ENCODE data around the gene OXLD1. TPM values are rescaled to one million over a fixed set of nuclear protein-coding genes. Genes with fewer than 3 reads are reported as not detected.

Gene OXLD1
- polyA plus RNA-seq, 1 donor = 12.0 TPM

Other genes with a start within 250 kb of the OXLD1 start
- gene ACTG1, start 153.8 kb downstream of the OXLD1 start, polyA plus RNA-seq (ENCODE audit: insufficient read length) = 1,339 TPM
- 2.8 TPM for gene FSCN2, start 138.2 kb downstream of the OXLD1 start, polyA plus RNA-seq (ENCODE audit: insufficient read length)
- 22.3 TPM for gene FAAP100, start 114.3 kb downstream of the OXLD1 start, polyA plus RNA-seq (ENCODE audit: insufficient read length)
- 55.0 TPM for gene NPLOC4, start 29.5 kb downstream of the OXLD1 start, polyA plus RNA-seq (ENCODE audit: insufficient read length)
- gene TSPAN10, start 29.4 kb downstream of the OXLD1 start, polyA plus RNA-seq (ENCODE audit: insufficient read length) = 0.96 TPM
- 4.0 TPM for gene PDE6G, start 10.1 kb downstream of the OXLD1 start, polyA plus RNA-seq (ENCODE audit: insufficient read length)
- gene CCDC137, start 132 bp upstream of the OXLD1 start, polyA plus RNA-seq (ENCODE audit: insufficient read length) = 16.8 TPM
- gene ARL16, start 17.2 kb upstream of the OXLD1 start, polyA plus RNA-seq (ENCODE audit: insufficient read length) = 24.4 TPM
- gene HGS, start 17.4 kb upstream of the OXLD1 start, polyA plus RNA-seq (ENCODE audit: insufficient read length) = 59.1 TPM
- gene MRPL12, start 36.8 kb upstream of the OXLD1 start, polyA plus RNA-seq (ENCODE audit: insufficient read length) = 55.2 TPM
- gene SLC25A10, start 45.7 kb upstream of the OXLD1 start, polyA plus RNA-seq (ENCODE audit: insufficient read length) = 5.3 TPM
- not detected for gene GCGR, start 137.5 kb upstream of the OXLD1 start, polyA plus RNA-seq (ENCODE audit: insufficient read length)
- 135 TPM for gene MCRIP1, start 166.7 kb upstream of the OXLD1 start, polyA plus RNA-seq (ENCODE audit: insufficient read length)
- gene PPP1R27, start 168.4 kb upstream of the OXLD1 start, polyA plus RNA-seq (ENCODE audit: insufficient read length) = 52.6 TPM
- gene P4HB, start 193.9 kb upstream of the OXLD1 start, polyA plus RNA-seq (ENCODE audit: insufficient read length) = 366 TPM
- gene ARHGDIA, start 204.7 kb upstream of the OXLD1 start, polyA plus RNA-seq (ENCODE audit: insufficient read length) = 166 TPM
- gene ALYREF, start 225.0 kb upstream of the OXLD1 start, polyA plus RNA-seq (ENCODE audit: insufficient read length) = 57.6 TPM
- 116 TPM for gene ANAPC11, start 225.1 kb upstream of the OXLD1 start, polyA plus RNA-seq (ENCODE audit: insufficient read length)
- gene NPB, start 235.6 kb upstream of the OXLD1 start, polyA plus RNA-seq (ENCODE audit: insufficient read length) = 0.96 TPM
- gene PCYT2, start 244.8 kb upstream of the OXLD1 start, polyA plus RNA-seq (ENCODE audit: insufficient read length) = 11.5 TPM

Data from hindlimb muscle (tissue), 1 donor.